ENCODE data around the gene FHIT.
A peak's percentile ranks its signal among the peaks of the same experiment; 100 is the strongest.

FHIT gene

GRCh38 chr3:59857589-59858346 is 1393.5 kb downstream of the FHIT start:
- Mint-ChIP-seq H3K4me1 (peaks cover 31% of the 10 kb centered on the region), H3K27me3 (ENCODE audit: low read depth, poor library complexity) (peaks cover 14% of the 10 kb centered on the region), H3K9me3 (peaks cover 15% of the 10 kb centered on the region), H3K36me3 (ENCODE audit: low read depth) (peaks cover 5% of the 10 kb centered on the region), H3K4me3 (no peak overlapping the region), H3K27ac (no peak overlapping the region)
- peak; percentile 81 for DNase-seq
- TF ChIP-seq, protein P1, sequence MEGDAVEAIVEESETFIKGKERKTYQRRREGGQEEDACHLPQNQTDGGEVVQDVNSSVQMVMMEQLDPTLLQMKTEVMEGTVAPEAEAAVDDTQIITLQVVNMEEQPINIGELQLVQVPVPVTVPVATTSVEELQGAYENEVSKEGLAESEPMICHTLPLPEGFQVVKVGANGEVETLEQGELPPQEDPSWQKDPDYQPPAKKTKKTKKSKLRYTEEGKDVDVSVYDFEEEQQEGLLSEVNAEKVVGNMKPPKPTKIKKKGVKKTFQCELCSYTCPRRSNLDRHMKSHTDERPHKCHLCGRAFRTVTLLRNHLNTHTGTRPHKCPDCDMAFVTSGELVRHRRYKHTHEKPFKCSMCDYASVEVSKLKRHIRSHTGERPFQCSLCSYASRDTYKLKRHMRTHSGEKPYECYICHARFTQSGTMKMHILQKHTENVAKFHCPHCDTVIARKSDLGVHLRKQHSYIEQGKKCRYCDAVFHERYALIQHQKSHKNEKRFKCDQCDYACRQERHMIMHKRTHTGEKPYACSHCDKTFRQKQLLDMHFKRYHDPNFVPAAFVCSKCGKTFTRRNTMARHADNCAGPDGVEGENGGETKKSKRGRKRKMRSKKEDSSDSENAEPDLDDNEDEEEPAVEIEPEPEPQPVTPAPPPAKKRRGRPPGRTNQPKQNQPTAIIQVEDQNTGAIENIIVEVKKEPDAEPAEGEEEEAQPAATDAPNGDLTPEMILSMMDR (IDR thresholded peaks at IDR 0.05) = peak; percentile 90

DNA sequence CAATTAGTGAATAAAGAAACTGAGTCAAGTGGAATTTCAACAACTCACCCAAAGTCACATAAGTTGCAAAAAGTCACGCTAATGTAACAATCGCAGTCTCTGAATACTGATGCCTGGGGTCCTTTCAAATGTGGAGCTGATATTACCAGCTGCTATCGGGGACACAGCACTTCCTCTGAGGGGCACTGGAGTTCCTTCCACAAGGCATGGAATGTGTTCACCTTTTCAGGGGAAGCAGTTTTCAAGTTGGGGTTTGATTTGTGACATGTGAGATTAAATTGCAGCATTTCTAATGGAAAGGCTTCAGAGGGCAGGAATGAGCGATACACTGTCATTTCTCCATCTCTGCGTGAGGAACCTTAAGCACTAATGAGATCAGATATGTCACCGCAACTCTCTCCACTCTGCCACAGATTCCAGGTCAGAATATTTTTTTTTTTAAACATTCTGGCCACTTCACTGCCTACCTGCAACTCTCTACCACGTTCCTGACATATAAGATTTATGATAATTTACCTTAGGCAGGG is 1394.3 kb downstream of the FHIT start:
- DNase-seq = no peak
- Mint-ChIP-seq H3K9me3 (peaks cover 13% of the 10 kb centered on the region), H3K36me3 (ENCODE audit: low read depth) (peaks cover 2% of the 10 kb centered on the region), H3K27me3 (ENCODE audit: low read depth, poor library complexity) (peaks cover 10% of the 10 kb centered on the region), H3K4me1 (peaks cover 31% of the 10 kb centered on the region), H3K4me3 (no peak overlapping the region), H3K27ac (no peak overlapping the region)
- TF ChIP-seq, protein P1 (IDR thresholded peaks at IDR 0.05) = no peak

DNA sequence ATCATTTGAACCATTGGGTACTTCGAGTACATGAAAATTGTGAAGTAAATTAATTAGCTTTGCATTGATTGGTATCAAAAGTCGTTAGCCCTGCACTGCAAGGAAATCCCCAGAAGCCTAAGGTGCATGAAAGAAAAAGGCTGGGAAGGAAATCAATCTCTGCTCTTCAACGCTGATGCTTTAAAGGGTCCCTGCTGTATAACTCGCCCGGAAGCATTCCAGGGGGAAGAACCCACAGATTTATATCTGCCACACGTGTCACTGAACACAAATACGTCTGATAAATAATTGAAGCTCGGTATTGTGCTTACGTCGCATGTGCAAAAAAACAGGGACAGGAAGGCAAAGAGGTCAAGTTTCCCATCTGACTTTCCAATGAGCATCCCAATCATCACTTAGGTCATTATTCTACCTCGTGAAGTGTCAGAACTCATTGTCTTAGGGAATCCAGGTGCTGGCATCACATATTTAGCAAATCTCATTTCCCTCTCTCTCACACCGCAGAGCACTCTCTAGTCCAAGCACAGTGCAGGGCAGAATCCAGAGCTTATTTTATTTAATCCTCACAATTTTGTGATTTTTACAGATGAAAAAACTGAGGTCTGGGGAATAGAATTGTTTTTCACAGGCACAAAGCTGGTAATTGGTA is 1397.1 kb downstream of the FHIT start:
- no peak for DNase-seq
- Mint-ChIP-seq H3K9me3 (peaks cover 14% of the 10 kb centered on the region), H3K27ac (no peak overlapping the region), H3K4me1 (peaks cover 48% of the 10 kb centered on the region), H3K27me3 (ENCODE audit: low read depth, poor library complexity) (no peaks in the 10 kb centered on the region), H3K4me3 (no peak overlapping the region), H3K36me3 (ENCODE audit: low read depth) (peaks cover 7% of the 10 kb centered on the region)
- TF ChIP-seq, protein P1 (IDR thresholded peaks at IDR 0.05) = no peak

GRCh38 chr3:59850417-59850816 is 1400.8 kb downstream of the FHIT start:
- peaks cover 36% of the 10 kb centered on the region for H3K9me3 Mint-ChIP-seq
- TF ChIP-seq, protein P1 (IDR thresholded peaks at IDR 0.05) = no peak
- H3K4me3 Mint-ChIP-seq = no peak overlapping the region
- H3K4me1 Mint-ChIP-seq = peaks cover 39% of the 10 kb centered on the region
- DNase-seq = no peak
- no peaks in the 10 kb centered on the region for H3K27me3 Mint-ChIP-seq (ENCODE audit: low read depth, poor library complexity)
- H3K36me3 Mint-ChIP-seq (ENCODE audit: low read depth) = peaks cover 29% of the 10 kb centered on the region
- H3K27ac Mint-ChIP-seq = peak overlapping the region; percentile 83

- peaks cover 26% of the 10 kb centered on the region for H3K36me3 Mint-ChIP-seq (ENCODE audit: low read depth)
Observed at GRCh38 chr3:59845386-59845785, 1405.9 kb downstream of the FHIT start.

More at GRCh38 chr3:59845386-59845785, 1405.9 kb downstream of the FHIT start:
- Mint-ChIP-seq H3K27ac (no peak overlapping the region), H3K9me3 (peaks cover 38% of the 10 kb centered on the region), H3K4me3 (no peak overlapping the region), H3K4me1 (peaks cover 26% of the 10 kb centered on the region), H3K27me3 (ENCODE audit: low read depth, poor library complexity) (no peaks in the 10 kb centered on the region)
- no peak for DNase-seq
- TF ChIP-seq, protein P1 (IDR thresholded peaks at IDR 0.05) = no peak
